Measurements from ENCODE around the gene LPAR1. TPM values are rescaled to one million over a fixed set of nuclear protein-coding genes. Genes with fewer than 3 reads are reported as not detected.

The LPAR1 gene
- total and polyA plus RNA-seq, 11 donors: 3.7 to 19.3 (median 6.9) TPM

- no peaks in the 10 kb centered on the region for H3K27me3 ChIP-seq
- no peak overlapping the region for H3K27ac ChIP-seq
- no peaks in the 10 kb centered on the region for H3K36me3 ChIP-seq
- DNase-seq: no peak
- intact Hi-C loops (cut with DNase I): no loop called here
- no peaks in the 10 kb centered on the region for H3K9me3 ChIP-seq
- no peak for ATAC-seq
- H3K4me3 ChIP-seq: no peak overlapping the region
- TF ChIP-seq CTCF (IDR thresholded peaks at IDR 0.05): no peak
- TF ChIP-seq POLR2A (IDR thresholded peaks at IDR 0.05): no peak
- WGBS, 4 donors: 82 to 87% (median 83%) methylated on average over 6 of the region's 6 CpGs
- peaks cover 0 to 14% (median 0%) of the 10 kb centered on the region in 12 donors for H3K4me1 ChIP-seq
These were observed 37.8 kb upstream of the LPAR1 start for GRCh38 chr9:111076042-111076441.

- WGBS, 4 donors: 71 to 76% (median 74%) methylated on average over 3 of the region's 3 CpGs
- intact Hi-C loops (cut with DNase I): no loop called here
- H3K9me3 ChIP-seq: no peaks in the 10 kb centered on the region
- DNase-seq: no peak
- no peaks in the 10 kb centered on the region for H3K36me3 ChIP-seq
- H3K4me1 ChIP-seq: peaks cover 0 to 14% (median 0%) of the 10 kb centered on the region in 12 donors
- no peak overlapping the region for H3K27ac ChIP-seq
- TF ChIP-seq POLR2A (IDR thresholded peaks at IDR 0.05): no peak
- no peak for TF ChIP-seq CTCF (IDR thresholded peaks at IDR 0.05)
- H3K27me3 ChIP-seq: no peaks in the 10 kb centered on the region
- no peak overlapping the region for H3K4me3 ChIP-seq
- no peak for ATAC-seq
These were observed 36.1 kb upstream of the LPAR1 start for GRCh38 chr9:111074395-111074794.

GRCh38 chr9:111069183-111069582, 30.9 kb upstream of the LPAR1 start:
- intact Hi-C loops (cut with DNase I): no loop called here
- Histone ChIP-seq H3K36me3 (no peaks in the 10 kb centered on the region), H3K4me3 (no peak overlapping the region), H3K4me1 (peaks cover 0 to 40% (median 0%) of the 10 kb centered on the region in 12 donors), H3K27ac (peak overlapping the region in 4 of 12 donors; percentile 9 to 74 (median 40)), H3K27me3 (no peaks in the 10 kb centered on the region), H3K9me3 (no peaks in the 10 kb centered on the region)
- no peak for ATAC-seq
- no peak for DNase-seq
- TF ChIP-seq POLR2A (IDR thresholded peaks at IDR 0.05): no peak
- TF ChIP-seq CTCF (IDR thresholded peaks at IDR 0.05): no peak
- WGBS, 4 donors: 43 to 64% (median 55%) methylated on average over 2 of the region's 2 CpGs

GRCh38 chr9:111068771-111069170, 30.5 kb upstream of the LPAR1 start:
- TF ChIP-seq CTCF (IDR thresholded peaks at IDR 0.05) (no peak), POLR2A (IDR thresholded peaks at IDR 0.05) (no peak)
- DNase-seq: no peak
- 75 to 81% (median 78%) methylated on average over 4 of the region's 4 CpGs for WGBS, 4 donors
- Histone ChIP-seq H3K4me1 (peaks cover 0 to 40% (median 0%) of the 10 kb centered on the region in 12 donors), H3K9me3 (no peaks in the 10 kb centered on the region), H3K27me3 (no peaks in the 10 kb centered on the region), H3K4me3 (no peak overlapping the region), H3K27ac (peak overlapping the region in 8 of 12 donors; percentile 3 to 74 (median 24)), H3K36me3 (no peaks in the 10 kb centered on the region)
- intact Hi-C loops (cut with DNase I): no loop called here
- ATAC-seq: peak in 3 of 4 donors; percentile 47 to 63 (median 61)

Data from heart left ventricle (tissue), 16 donors.